GM18907 (cell line): ENCODE data around the gene CD83.
A peak's percentile ranks its signal among the peaks of the same experiment; 100 is the strongest.

Experiments
- ATAC-seq: cut with Tn5 transposase; IDR thresholded peaks from one replicate; pipeline ENCODE4 v1.9.1; 2021; ENCODE audit warnings: mild to moderate bottlenecking, moderate library complexity; ENCODE audit not compliant: unreplicated experiment

CD83 gene

DNA sequence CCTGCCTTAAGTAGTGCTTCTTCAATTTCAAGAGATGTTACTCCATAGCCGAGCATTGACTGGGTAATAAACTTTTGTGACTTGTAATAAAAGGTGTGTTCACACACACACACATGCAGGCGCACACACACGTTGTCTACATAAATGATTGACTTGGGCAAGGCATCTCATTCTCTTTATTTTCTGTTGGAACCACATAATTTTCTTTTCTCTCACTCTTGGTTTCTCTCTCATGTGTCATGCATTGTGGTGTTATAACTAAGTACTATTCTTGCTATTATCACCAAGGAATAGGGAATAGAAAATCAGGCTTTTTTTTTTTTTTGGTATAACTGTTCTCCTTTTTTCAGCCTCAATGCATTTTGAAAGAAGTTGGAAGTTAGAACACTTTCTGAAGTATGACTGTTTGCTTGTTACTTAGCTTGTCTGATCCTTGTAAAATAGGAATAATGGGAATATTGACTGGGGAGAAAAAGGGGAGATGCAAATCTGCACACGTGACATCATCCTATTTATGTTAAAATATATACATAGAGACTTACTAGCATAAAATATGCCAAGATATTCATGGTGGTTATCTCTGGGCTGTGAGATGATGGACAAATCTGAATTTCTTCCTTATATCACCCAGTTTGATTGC, 26.1 kb upstream of the CD83 start:
- ATAC-seq: no peak

DNA sequence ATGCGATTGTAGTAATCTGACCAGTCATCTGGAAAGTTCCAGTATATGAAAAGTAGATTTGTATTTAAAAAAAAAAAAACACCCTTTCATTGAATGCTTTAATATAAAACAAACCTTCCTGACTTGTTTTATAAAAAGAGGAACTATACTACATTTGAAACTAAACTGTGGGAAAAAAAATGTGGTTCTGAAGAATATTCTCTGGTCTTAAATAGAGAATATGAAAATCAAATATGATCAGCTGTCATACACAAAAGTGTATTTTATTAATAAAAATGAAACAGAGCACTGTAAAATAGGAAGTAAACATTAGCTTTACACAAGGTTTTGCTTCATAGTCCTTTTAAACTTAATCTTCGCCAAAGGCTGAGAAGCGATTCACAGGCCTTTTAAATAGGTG, 25.3 kb upstream of the CD83 start:
- no peak for ATAC-seq

DNA sequence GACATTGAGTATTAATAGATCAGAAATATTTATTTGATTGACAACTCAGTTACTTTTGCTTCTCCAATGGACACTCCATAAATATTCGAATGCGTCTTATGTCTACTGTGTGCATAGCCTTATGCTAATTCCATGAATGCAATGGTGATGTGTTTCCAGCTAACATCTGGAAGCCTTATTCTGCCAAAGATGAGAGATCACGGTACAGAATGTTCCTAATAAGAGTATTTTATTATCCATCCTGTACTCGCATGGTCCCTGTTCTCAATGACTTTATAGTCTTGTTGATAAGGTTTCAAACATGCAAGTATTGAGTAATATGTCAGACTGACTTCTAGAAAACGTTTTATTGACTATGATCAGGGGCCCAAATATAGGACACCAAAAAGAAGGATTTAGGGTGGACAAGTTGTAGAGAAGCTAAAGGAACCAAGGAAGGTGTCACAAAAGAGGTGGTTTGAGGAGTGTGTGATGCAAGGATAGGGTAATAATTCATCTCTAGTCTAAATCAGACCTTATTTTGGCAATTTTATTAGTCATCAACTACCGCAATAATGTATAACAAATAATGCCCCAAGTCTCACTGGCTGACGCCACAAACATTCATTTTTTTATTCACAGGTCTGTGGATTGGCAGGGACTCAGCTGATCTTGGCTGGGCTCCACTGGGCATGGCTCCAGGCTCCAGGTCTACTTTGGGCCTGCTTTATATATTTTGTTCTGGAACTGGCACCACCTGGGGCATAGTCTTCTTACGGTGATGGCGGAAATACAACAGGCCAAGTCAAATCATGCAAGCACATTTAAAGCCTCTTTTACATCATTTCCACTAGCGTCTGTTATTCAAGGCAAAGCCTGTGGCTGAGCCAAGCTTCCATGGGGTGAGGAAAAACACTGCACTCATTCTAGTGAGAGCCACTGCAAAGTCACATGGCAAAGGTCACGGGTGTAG, 24.5 kb upstream of the CD83 start:
- no peak for ATAC-seq

DNA sequence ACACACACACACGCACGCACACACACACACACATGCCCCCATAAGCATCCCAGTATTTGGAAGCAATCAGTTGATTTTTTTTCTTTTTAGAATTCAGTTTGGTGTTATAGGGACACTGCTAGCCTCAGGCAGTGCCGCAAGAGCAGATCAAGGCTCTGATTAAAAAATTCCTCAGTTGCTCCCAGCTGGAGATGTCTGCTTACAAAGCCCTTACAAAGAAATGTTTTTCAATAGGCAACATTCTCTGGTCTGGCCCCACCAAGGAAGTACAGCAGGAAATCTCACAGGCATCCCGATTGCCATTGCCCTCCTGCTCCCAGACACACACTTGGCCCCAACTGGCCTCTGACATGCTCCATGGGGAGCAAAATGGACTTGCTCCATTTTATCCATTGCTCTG, 22.9 kb upstream of the CD83 start:
- ATAC-seq: no peak

DNA sequence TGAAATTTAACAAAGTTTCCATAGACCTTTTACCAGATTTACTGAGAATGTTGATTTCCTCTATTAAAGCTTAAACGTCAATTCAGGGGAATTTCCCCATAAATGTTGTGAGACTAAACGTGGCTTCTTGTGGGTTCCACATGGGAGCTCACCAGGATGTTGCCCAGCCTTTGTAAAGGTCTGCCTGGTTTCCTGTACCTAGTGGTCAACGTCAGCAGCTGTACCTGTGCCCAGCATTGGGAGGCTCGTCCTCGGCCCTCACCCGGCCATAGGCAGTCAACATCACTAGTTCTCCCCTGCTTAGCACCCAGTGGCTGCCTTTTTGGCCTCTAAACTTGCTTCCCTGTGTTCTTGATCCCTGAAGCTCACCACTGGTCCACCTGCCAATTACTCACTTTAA, 22.1 kb upstream of the CD83 start:
- ATAC-seq: peak; percentile 70

DNA sequence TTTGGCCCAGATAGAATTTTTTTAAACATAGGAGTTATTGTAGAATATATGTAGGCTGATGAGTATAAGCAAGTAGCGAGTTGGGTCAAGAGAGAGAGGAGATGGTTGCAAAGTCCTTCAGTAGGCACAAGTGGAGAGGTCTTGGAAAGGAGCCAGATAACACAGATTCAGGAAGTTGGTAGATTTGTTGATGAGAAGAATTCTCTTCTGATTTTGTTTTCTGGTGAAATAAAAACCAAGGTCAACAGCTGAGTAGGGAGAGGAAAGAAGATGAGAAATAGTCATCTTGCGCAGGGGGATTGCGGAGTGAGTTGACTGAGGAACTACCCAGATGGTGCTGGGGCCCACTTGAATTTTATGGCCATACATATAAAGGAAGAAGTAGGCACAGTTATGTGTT, 17.4 kb upstream of the CD83 start:
- ATAC-seq: no peak

DNA sequence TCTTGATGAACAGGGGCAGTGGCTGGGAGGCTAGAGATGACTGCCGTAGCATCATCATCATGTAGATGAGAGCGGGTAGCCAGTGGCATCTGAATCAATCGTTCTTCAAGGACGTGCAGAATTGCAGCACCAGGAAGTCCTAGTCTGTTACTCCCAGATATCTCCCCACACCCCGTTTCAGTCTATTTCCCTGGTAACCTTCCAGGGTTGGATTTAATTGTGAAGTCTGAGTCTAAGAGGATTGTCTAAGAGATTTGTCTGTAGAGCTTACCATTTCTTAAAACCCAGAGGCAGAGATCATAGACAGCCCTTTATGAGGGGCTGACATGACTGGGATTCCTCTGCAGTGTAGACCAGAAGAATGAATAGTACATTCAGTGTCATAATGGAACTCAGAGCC, 16.6 kb upstream of the CD83 start:
- ATAC-seq: no peak

DNA sequence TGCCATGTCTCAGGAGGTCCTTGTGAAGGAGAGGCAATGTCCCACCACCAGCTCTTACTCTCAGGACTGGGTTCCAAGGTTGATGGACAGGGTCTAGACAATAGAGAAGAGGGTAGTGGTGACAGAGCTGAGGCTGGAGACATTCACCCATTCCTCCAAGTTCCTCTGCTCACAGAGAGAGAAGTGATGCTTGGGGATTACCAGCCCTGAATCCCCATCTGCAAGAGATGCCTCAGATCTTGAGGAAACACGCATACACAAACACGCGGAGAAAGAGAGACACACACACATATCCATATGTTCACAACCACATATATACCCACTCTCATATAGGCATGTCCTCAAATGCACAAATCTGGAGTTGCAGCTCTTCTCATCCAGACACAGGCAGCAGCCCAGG, 15.2 kb upstream of the CD83 start:
- no peak for ATAC-seq

DNA sequence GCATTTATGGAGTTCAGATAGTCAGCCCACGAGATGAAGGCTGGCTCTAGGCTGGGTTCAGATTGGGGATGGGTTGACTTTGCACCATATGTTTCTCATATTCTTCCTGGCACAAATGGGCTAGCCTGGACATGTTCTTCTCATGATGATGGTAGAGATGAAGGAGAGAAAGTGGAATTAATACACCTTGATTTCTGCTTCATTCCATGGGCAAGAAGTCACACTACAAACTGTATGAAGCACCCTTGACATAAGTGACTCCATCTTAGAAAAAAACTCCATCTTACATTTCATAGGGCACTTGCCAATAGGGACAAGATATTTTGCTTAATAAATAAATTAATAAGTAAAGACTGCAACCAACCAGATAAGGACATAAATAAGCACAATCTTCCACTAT, 12.0 kb upstream of the CD83 start:
- no peak for ATAC-seq

DNA sequence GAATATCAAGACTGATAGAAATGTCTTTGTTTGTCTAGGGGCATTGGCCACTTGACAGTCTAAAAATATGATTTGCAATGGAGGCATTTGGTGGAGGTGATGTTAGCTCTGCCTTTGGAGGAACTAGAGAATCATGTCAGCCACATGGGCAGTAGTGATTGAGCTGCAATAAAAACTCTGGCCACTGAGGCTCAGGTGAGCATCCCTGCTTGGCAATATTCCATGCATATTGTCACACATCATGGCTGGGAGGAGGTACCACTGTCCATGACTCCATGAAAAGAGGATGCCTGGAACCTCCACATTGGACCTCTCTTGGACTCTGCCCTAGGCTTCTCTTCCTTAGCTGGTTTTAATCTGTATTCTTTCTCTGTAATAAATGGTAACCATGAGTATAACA, 10.6 kb upstream of the CD83 start:
- no peak for ATAC-seq

DNA sequence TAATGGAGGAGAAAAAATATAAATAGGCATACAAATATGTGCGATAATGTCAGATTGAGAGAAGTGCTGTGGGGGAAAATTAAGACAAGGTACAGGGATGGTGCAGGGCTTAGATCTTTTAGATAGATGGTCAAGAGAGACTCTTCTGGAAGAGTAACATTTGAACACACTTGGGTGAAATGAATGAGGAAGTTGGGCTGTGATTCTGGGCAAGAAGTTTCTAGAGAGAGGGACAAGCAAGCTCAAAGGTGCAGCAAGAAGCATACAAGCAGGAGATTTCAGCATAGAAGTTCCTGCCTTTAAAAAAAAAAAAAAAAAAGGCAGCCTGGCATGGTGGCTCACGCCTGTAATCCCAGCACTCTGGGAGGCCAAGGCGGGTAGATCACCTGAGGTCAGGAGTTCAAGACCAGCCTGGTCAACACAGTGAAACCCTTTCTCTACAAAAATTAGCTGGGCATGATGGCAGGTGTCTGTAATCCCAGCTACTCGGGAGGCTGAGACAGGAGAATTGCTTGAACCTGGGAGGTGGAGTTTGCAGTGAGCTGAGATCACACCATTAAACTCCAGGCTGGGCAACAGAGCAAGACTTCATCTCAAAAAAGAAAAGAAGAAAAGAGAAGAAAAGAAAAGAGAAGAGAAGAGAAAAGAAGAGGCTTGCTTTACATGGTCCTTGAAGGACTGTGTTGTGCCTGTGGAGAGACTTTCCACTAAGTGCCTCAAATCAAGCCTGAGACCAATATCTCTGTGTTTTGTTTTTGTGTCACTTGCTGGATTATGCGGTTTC, 9.7 kb upstream of the CD83 start:
- no peak for ATAC-seq

DNA sequence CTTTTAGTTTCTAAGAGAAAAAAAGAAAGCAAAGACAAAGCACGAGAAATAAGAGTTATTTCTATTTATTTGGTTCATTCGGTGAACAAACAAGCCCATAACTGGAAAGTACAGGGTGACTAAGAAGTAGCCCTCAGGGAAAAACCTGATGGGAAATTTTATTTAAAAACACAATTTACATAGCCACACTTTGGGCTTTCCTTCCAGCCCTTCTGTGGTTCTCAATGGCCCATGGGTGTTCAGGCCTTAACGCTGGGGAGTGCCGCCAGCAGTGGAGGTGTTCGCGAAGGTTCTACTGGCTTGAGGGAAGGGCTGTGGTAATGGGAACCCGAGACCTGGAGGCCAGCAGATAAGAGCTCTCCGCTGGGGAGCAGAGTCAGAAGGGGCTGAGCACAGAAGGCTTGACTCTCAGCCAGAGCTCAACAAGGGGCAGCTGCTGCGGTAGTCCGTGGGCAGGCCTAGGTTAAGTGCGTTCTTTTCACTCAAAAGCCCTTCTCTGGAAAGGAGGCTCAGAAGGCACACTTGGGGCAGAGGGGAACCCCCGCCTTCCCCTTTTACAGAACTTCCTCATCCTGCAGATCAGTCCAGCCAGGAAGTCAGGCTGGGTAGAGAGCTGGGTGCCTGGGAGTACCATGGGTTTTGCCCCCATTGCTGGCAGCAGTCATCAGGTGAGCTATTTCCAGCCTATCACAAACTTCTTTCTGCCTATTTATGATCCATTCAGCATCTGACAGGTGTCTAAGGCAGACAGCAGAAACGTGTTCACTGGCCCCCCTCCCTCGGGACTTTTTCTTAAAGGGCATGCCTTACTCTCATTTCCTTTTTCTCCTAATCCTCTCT, 8.8 kb upstream of the CD83 start:
- ATAC-seq: peak; percentile 79

DNA sequence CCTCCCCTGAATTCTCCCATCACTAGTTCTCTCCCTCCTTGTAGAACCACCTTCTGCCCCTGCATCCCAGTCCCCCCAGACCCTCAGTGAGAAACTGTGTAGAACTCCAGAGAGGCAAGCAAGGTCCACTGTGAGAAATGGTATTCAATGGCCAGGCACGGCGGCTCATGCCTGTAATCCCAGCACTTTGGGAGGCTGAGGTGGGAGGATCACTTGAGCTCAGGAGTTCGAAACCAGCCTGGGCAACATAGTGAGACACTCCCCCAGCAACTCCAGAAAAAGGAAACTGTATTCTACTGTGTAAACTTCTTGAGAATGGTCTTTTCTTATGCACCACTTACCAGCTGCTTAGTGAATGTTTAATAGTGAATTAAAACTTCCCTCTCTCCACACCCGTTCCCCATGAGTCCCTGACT, 8.2 kb upstream of the CD83 start:
- ATAC-seq: peak; percentile 14

DNA sequence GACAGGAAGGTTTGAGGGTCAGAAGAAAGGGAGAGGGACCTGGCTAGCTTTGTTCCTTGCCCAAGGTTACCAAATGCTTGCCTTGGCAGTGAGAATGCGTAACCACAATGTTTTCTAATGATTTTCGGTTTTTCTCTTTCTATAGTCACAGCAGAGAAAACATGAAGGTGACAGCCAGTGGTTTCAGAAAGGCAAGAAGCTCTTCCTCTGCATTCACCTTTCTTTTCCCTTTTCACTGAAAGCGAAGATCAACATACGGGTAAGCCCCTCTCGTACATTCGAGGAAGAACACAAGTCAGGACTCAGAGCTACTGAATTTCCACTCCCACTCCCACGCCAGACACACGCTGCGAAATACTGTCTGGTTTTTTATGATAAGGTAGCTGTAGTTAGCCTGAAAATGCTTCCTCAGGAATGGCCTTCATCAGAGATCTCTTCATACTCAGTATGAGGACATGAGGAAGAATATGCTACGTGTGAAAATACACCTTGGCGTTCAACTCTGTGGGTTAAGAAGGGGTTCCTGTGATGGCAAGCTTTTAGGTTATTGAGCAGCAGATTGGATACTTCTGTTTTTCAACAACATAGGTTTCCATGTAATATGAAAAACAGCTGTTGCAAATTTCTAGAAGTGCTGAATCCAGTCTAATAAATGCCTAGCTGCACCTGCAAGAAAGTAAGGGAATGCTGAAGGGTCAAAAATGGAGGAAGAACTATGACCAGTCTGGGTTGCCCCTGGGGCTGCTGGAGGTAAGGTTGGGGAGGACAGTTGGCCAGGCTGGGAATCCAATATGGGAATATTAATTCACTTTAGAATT, 7.4 kb upstream of the CD83 start:
- peak; percentile 38 for ATAC-seq

DNA sequence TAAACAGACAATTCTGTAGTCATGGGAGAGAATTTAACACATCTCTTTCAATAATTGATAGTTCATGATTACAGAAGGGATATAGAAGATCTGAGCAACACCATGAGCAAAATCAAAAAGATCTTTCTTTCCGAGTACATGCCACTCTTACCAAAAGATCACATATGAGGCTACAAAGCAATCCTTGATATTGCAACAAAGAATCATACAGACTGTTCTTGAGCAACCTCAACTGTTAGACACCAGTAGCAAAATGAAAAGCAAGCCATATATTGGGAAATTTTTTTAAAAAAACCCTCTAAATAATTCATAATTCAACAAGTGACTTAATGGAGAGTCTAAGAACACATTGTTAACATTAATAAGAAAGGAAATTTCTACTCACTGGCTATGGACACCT, 3.6 kb upstream of the CD83 start:
- ATAC-seq: no peak

DNA sequence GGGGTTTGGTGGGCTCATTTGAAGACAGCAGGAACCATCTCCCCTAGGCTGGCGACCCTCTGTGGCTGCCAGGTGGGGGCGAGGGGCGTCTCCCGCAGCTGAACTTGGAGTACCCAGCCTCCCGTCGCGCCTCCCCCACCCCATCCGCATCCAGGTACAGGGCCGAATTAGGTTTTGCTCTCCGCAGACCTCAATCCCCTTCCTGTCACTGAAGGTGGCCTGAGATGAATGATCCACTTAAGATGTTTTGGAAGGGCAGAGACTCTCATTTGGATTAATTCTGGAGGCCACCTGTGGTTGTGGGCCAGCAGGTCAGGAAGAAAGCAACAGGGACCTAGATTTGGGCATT, 493 bp downstream of the CD83 start:
- no peak for ATAC-seq

DNA sequence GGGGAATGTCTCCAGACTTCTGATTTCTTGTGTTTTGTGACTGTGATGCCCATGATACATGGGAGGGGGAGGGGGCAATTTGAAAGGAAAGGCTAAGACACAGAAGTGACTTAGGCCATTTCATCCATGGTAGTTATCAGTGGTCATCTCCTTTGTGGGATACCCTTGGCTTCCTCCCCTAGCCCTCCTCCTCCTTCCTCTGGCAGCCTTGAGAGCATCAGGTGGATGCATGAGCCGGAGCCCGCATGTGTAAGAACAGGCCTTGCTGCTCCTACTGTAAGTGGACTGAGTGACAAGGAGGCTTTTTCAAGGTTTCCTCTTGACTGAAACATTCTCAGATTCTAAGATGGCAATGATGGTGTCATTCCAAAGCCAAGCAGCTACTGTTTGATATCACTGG, 874 bp downstream of the CD83 start:
- no peak for ATAC-seq

DNA sequence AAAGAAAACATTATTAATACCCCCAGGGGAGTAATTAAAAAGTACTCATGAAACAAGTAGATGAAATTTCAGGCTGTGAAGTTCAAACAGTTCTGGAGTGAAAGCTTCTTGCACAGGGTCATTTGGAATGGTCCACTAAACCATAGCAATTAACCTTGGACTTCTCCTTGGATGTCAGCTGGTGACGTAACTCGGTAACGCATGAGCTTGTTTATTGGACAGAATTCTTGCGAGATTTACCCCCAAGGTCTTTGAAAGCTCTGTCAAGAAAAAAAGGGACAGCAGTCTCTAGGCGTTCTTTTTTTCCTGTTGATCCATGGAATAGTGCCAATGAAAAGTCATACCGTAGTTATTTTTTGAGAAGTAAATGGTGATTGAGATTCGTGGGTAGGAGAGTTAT, 2.2 kb downstream of the CD83 start:
- no peak for ATAC-seq

DNA sequence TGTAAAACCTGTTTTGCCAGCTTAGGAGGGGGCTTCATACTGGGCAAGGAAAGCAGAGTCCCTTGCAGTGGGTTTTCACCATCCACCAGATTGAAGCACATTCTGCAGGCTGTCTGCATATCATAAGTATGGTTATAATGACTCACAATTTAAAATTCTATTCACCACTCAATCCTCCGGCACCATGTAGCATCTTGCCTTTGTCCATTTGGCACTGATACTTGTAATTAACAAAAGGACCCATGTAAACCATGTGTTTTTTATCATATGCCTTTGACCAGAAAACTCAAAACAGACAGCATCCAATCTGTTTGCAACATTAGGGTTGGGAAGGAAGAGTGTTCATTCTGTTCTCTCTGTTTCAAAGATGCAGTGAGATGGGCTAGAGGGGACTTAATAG, 3.0 kb downstream of the CD83 start:
- ATAC-seq: no peak

DNA sequence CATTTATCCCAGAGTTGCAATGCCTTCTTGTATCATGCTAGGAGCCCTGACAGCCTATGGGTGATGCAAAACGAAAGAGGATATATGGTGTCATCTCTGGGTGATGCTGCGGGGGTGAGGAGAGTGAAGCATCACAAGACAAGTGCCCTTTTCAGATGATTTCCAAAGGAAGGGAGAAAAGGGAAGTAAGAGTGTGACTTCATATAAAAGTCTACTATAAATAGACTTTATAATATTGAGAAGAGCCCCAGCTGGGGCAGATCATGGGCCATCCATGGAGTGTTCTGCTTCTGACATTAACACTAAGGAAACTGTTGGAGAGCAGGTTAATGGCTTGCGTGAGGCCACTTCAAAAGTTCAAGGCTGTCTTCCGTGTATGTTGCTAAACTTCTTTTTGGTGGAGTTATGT, 4.4 kb downstream of the CD83 start:
- peak; percentile 71 for ATAC-seq
